Astrocyte (in vitro differentiated cells and primary cell): Measurements from ENCODE around the gene SLC38A9.

Experiments
- CTCF ChIP-seq: IDR thresholded peaks from 2 replicates; pipeline ENCODE4 v1.5.1; 2011; ENCODE audit warnings: low read depth, mild to moderate bottlenecking, inconsistent platforms, low read length, moderate library complexity; ENCODE audit not compliant: insufficient read depth
- EZH2 ChIP-seq: IDR thresholded peaks from 2 replicates; pipeline ENCODE4 v1.6.1; 2012; ENCODE audit warnings: mild to moderate bottlenecking, low read length, inconsistent platforms; ENCODE audit not compliant: insufficient read depth

GRCh38 chr5:55758231-55758630 lies 46.1 kb upstream of the SLC38A9 start:
- TF ChIP-seq CTCF (no peak), EZH2 (no peak)
